K562 (cell line): Measurements from ENCODE around the gene CCDC97. TPM values are rescaled to one million over a fixed set of nuclear protein-coding genes. Genes with fewer than 3 reads are reported as not detected.
A peak's percentile ranks its signal among the peaks of the same experiment; 100 is the strongest.

Experiments
- BDP1 ChIP-seq: IDR thresholded peaks from 3 replicates; pipeline ENCODE4 v1.6.1; 2011; ENCODE audit not compliant: insufficient read length, insufficient read depth
- CHAMP1 ChIP-seq: fragments of 450-650 bp; IDR thresholded peaks from 2 replicates; pipeline ENCODE4 v1.6.1; 2016; ENCODE audit warnings: mild to moderate bottlenecking
- CHD1 ChIP-seq: fragments of 200-600 bp; sonication (generic); IDR thresholded peaks from one replicate; pipeline ENCODE4 v1.6.1; 2012; ENCODE audit warnings: mild to moderate bottlenecking, moderate library complexity, low read length, inconsistent platforms
- CHD4 ChIP-seq: fragments of 200-600 bp; sonication (generic); IDR thresholded peaks from 3 replicates; pipeline ENCODE4 v1.6.1; 2012; ENCODE audit warnings: low read depth, mild to moderate bottlenecking, mixed read lengths, low read length, inconsistent platforms; ENCODE audit not compliant: insufficient read depth, insufficient replicate concordance, poor library complexity, severe bottlenecking
- FOS ChIP-seq: IDR thresholded peaks from 3 replicates; pipeline ENCODE4 v1.6.1; 2011; ENCODE audit not compliant: insufficient read length; ENCODE audit errors: extremely low read depth
- HDAC8 ChIP-seq: fragments of 450-650 bp; IDR thresholded peaks from 2 replicates; pipeline ENCODE4 v1.6.1; 2016; ENCODE audit warnings: mild to moderate bottlenecking, missing genetic modification characterization, moderate library complexity, missing compliant biosample characterization
- HSF4 ChIP-seq: fragments of 250-450 bp; sonication (Bioruptor Pico); IDR thresholded peaks from 2 replicates; pipeline ENCODE4 v2.1.2; 2022; ENCODE audit warnings: mild to moderate bottlenecking, moderate library complexity, borderline replicate concordance
- KDM4B ChIP-seq, 2 experiments: fragments of 450-650 bp in 1 of 2; sonication (generic) in 1 of 2; IDR thresholded peaks; 2 replicates each; pipeline ENCODE4 v1.6.1; 2016 to 2017; ENCODE audit warnings: borderline replicate concordance in 2 of 2, antibody characterized with exemption in 1 of 2, low read depth in 1 of 2, mild to moderate bottlenecking in 1 of 2
- NFIC ChIP-seq: fragments of 450-650 bp; IDR thresholded peaks from 2 replicates; pipeline ENCODE4 v1.6.1; 2017; ENCODE audit warnings: mild to moderate bottlenecking, inconsistent platforms
- NFIX ChIP-seq: fragments of 250-450 bp; sonication (Bioruptor Pico); IDR thresholded peaks from 2 replicates; pipeline ENCODE4 v1.4.0; 2020; ENCODE audit warnings: low read depth, mild to moderate bottlenecking, moderate library complexity
- NR2C2 ChIP-seq, 2 experiments: fragments of 200-800 bp in 1 of 2; sonication (Bioruptor generic) in 1 of 2; sonication (generic) in 1 of 2; formaldehyde crosslinking in 1 of 2; IDR thresholded peaks; 2 replicates each; pipeline versions ENCODE4 v1.6.1 to v1.8.0; 2016 to 2022; ENCODE audit warnings: mild to moderate bottlenecking in 1 of 2, missing compliant biosample characterization in 1 of 2, missing genetic modification characterization in 1 of 2, missing genetic modification reagents in 1 of 2
- TBP ChIP-seq: optimal IDR thresholded peaks from 2 replicates; pipeline ENCODE3; 2011; ENCODE audit warnings: low read depth, low read length, improper control_type of control experiment
- ZC3H4 ChIP-seq: sonication (generic); formaldehyde crosslinking; IDR thresholded peaks from 2 replicates; pipeline ENCODE4 v1.9.0; 2021; ENCODE audit warnings: missing genetic modification reagents, borderline replicate concordance
- ZHX1 ChIP-seq: fragments of 150-350 bp; conservative IDR thresholded peaks from 2 replicates; pipeline ENCODE4 v1.6.1; 2014; ENCODE audit warnings: low read length
- ZNF224 ChIP-seq: sonication (generic); formaldehyde crosslinking; IDR thresholded peaks from 2 replicates; pipeline ENCODE4 v1.8.0; 2022; ENCODE audit warnings: mild to moderate bottlenecking, missing genetic modification reagents
- ZNF592 ChIP-seq: fragments of 450-650 bp; IDR thresholded peaks from 2 replicates; pipeline ENCODE4 v1.6.1; 2017; ENCODE audit warnings: antibody characterized with exemption, mild to moderate bottlenecking
- ZNF79 ChIP-seq: fragments of 250-450 bp; sonication (Bioruptor Pico); IDR thresholded peaks from 2 replicates; pipeline ENCODE4 v1.4.0; 2020; ENCODE audit warnings: low read depth, mild to moderate bottlenecking, moderate library complexity
- polyA plus RNA-seq, 8 experiments: library from polyadenylated mRNA; depleted of rRNA in 4 of 8; stranded (reverse) in 5 of 8; unstranded in 3 of 8; fragments of >200 nt; fragmentation: Nextera tagmentation in 2 of 8; fragmentation: Illumina TruSeq in 1 of 8; extraction: Ambion mirVana in 2 of 8; extraction: Trizol in 1 of 8; gene quantifications; 2 replicates each; pipeline versions ENCODE4 v1.2.1 to v1.2.3, GENCODE V29; 2011 to 2014; ENCODE audit warnings: inconsistent platforms in 1 of 8, missing spikeins in 1 of 8
- total RNA-seq, 7 experiments: library from RNA; depleted of rRNA in 6 of 7; stranded (reverse); fragments of >200 nt in 6 of 7; fragmentation: Illumina TruSeq in 2 of 7; extraction: Trizol in 2 of 7; gene quantifications; 2 replicates each; pipeline versions ENCODE4 v1.2.1 to v1.2.3, GENCODE V29; 2011 to 2021; ENCODE audit warnings: low replicate concordance in 1 of 7

The CCDC97 gene
- total and polyA plus RNA-seq, 9 of the 15 experiments (the other 6 are each of a cell fraction or from before 2014, with no cell fraction given) = 0.60 to 16.5 (median 7.0) TPM

GRCh38 chr19:41310033-41310831, at the start of gene CCDC97 (continued):
- peak in 1 of 2 experiments; percentile 88; a peak in 1 of 4 replicates for TF ChIP-seq KDM4B (IDR thresholded peaks at IDR 0.05; ENCODE audit: borderline replicate concordance in 2 of 2, low read depth in 1 of 2)
- TF ChIP-seq ZNF224 (CRISPR knock-in tag) = no peak
- TF ChIP-seq NFIX (CRISPR knock-in tag) = no peak
- TF ChIP-seq ZHX1 = no peak; the same call in 1 of the 2 replicates
- TF ChIP-seq NFIC = peak; percentile 72
- TF ChIP-seq TBP = peak; percentile 66
- TF ChIP-seq HDAC8 = no peak; the same call in 1 of the 2 replicates
- no peak for TF ChIP-seq ZNF592
- no peak for TF ChIP-seq FOS
- no peak for TF ChIP-seq ZNF79 (CRISPR knock-in tag)
- TF ChIP-seq CHD4 = no peak
- TF ChIP-seq NR2C2 (CRISPR knock-in tag; IDR thresholded peaks at IDR 0.05) = 0 out of 2 replicates have a peak, but pooled peaks have one; percentile 34
- peak; percentile 83 for TF ChIP-seq NR2C2 (tag; IDR thresholded peaks at IDR 0.05)
- no peak for TF ChIP-seq ZC3H4
- peak; percentile 80 for TF ChIP-seq CHAMP1
- TF ChIP-seq HSF4 (CRISPR knock-in tag) = no peak
- TF ChIP-seq BDP1 = no peak
- peak; percentile 16 for TF ChIP-seq CHD1
